GM18520 (cell line): ENCODE data around the gene TMEM178A.
"Not testable (repeated sequence)": the region's sequence is repeated elsewhere in the genome, so short reads cannot be mapped to it uniquely, and the experiment has no call there.

Source experiments
- ATAC-seq: cut with Tn5 transposase; IDR thresholded peaks from one replicate; pipeline ENCODE4 v1.9.1; 2021; ENCODE audit not compliant: unreplicated experiment

Gene TMEM178A

DNA sequence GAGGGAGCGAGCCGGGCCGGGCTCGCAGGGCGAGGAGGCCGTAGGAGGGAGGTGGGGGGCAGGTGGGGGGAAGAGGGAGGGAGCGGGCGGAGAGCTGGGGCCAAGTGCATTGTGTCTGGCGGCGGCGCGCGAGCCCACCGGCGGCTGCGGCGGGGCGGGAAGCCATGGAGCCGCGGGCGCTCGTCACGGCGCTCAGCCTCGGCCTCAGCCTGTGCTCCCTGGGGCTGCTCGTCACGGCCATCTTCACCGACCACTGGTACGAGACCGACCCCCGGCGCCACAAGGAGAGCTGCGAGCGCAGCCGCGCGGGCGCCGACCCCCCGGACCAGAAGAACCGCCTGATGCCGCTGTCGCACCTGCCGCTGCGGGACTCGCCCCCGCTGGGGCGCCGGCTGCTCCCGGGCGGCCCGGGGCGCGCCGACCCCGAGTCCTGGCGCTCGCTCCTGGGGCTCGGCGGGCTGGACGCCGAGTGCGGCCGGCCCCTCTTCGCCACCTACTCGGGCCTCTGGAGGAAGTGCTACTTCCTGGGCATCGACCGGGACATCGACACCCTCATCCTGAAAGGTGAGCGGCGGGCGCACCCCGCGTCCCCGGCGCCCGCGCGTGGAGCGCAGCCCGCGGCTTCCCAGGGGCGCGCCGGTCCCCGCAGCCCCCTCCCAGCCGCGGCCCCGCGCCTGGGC lies at the start of gene TMEM178A:
TSS of gene TMEM178A (plus strand) at position 107 of the 680 bp plus-strand sequence. CDS start at position 165, 58 bp downstream.
- no peak for ATAC-seq

DNA sequence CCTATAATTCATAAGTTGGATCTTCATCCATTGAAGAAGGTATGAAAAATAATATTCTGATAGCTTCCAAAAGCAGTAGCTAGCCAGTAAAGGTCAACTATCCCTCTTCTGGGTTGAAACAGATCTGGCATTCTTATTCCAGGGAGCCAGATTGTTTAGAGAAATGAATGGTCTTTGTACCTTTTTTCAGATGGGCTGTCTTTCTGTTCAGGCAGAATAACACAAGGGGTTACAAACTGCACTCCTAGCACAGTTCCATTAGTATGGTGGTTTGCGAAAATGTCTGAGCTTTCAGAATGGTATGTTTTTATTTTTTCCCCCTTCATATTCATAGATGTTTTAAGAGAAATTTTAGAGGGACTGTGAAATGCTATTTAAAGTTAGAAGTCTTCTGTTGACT lies 47.5 kb upstream of the TMEM178A start:
- no peak for ATAC-seq

DNA sequence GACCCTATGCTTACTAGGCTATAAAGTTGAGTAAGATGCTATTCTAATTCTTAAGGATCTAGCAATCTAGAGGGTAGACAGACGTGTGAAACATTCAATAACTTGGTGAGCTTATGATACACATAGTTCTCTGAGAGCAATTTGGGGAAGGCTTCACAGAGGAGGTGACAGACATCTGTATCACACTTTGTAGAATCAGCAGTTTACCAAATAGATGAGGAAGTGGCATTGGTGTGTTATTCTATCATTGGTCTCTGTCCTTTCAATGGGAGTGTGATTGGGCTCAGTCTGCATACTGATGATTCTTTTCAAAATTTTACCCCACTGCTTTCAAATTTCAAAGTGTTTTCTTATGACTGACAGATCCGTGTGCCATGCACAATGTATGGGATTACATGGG lies 47.0 kb upstream of the TMEM178A start:
- no peak for ATAC-seq

DNA sequence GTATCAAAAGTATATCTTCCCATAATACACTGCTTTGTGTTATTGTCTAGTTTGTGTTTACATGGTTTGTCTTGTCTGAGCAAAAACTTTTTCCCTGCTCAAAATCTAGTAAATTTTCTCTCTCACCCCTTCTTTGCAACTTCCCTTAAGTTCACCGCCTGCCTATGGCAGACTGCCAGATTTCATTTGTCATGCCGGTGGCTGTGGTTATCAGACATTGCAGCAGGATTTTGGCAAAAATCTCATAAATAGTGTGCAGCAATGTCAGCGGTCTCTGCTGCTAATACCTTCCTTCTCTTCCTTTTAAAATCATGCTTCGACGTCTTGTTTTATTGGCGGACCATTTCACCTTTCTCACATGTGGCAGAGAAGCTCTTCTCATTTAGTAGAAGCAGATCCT lies 45.6 kb upstream of the TMEM178A start:
- ATAC-seq = no peak

DNA sequence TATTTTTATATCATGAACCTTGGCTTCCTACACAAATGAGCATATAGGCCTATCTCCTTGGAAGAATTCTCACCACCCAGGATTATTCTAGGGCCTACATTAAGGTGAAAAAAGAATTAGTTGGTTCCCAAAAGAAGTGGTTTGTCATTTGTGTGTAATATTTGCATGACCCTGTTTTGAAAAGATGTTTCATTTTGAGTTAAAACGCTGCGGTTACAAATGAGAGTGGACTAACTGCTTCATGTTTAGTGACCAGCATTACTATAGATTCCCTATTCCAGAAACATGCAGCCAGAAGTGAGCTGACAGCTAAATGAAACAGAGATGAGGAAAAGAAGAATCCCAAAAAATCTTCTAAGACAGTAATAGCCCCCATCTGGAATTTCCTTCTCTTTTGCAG lies 44.1 kb upstream of the TMEM178A start:
- no peak for ATAC-seq

DNA sequence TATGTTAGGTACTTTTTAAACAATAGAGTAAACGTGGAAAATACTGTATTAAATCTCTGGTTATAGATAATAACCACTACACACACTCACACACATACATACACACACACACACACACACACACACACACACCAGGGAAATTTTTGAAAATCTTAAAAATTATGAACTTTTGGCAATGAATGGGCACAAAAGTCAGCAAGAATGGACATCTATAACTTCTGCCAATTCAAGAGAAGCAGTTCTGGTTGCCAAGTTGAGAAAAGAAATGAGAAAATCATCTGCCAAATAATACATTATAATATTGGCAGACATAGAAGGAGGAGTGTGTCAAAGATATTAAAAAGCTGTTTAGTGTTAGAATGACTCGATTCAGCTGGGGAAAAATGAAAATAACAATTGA lies 42.9 kb upstream of the TMEM178A start:
- ATAC-seq = no peak

DNA sequence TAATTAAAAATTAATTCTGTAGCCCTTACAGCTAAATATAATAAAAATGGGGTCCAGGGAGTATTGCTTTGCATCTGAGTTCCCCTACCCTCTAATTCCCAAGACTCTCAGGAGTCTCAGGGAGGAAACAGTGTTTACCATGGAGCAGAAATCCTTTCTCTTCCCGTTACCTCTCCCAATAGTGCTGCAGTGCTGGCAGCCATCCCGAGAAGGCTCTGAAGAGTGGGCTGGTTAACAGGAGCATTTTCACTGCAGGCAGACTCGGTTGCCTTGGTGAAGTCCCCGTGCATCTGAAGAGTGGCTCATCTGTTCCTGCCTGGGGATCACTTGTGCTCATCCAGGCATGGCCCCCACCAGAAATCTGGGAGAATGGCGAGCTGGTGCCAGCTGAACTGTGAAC lies 41.8 kb upstream of the TMEM178A start:
- ATAC-seq = no peak

DNA sequence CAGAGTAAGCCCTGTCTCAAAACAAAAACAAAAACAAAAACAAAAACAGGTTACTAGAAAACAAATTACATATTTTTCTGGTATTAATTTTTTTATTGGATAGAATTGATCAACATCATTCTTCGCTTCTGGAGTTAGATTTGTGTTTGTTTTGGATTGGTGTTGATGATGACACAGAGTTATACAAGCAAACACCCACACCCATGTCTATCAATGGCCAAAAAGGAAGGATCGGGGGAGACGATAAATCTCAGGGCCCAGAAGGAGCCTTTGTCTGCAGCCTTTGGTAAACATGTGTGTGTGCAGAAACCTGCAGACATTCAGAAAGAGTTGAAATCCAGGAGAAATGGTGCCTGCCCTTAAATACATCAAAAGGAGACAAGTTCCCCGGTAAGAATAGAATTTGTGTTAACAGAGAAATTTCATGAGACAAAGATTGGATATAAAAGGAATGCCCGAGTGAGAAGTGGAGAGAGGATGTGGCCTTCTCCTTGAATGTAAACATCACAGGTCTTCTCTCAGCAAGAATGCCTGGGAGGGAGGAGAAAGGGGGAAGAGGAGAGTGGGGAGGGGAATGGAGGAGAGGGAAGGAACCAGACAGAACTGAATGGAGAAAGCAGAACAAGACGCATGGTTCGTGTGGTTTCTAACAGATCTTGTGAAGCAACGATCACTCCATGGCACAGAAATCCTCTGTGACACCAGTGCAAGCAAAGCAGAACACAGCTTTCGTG lies 40.4 kb upstream of the TMEM178A start:
- ATAC-seq = no peak

DNA sequence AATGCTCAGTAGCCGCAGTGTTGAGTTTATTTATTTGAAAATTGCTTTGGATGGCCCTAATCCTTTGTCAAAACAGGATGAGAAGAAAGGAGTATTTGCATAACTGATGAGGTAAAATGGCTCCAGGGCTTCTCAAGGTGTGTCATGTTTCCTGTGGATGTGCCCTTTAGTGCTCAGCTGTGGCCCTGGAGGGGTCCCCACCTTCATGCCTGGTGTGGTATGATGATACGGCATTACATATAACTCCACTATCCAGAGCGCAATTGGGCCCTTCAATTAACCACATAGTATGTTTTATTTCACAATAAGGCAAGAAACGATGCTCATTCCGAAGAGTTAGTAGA lies 39.8 kb upstream of the TMEM178A start:
- no peak for ATAC-seq

DNA sequence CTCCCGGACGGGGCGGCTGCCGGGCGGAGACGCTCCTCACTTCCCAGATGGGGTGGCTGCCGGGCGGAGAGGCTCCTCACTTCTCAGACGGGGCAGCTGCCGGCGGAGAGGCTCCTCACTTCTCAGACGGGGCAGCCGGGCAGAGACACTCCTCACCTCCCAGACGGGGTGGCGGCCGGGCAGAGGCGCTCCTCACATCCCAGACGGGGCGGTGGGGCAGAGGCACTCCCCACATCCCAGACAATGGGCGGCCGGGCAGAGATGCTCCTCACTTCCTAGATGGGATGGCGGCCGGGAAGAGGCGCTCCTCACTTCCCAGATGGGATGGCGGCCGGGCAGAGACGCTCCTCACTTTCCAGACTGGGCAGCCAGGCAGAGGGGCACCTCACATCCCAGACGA lies 37.4 kb upstream of the TMEM178A start:
- not testable (repeated sequence) for ATAC-seq

DNA sequence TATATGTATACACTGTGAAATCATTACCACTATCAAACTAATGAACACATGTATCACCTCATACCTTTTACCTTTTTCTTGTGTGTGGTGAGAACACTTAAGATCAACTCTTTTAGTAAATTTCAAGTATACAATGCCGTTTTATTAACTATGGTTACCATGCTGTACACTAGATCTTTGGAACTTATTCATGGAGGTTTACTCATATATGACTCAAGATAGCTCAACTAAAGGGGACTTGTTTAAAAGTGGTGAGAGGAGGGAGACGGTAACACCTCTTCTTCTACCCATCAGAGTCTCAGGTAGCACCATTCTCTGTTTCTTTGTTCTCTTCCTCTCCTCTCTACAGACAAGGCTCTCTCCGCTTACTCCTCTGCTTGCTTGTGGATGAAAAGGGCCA lies 36.1 kb upstream of the TMEM178A start:
- ATAC-seq = no peak

DNA sequence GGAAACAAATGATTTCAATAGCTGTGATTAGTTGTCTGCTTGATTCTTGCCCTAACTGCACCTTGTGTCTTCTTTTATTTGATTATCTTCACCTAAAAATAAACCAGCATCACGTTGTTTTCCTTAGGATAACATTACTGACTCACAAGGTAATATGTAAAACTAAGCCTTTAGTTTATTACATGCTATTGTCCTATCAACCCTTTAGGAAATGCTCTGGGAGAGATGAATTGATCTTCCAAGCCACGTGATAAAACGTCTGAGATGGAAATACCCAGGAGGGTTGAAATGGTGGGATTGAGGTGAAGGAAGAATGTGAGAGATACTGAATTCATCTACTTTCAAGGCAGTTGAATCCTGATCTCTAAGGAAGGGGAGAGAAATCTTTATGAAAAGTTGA lies 34.5 kb upstream of the TMEM178A start:
- no peak for ATAC-seq

DNA sequence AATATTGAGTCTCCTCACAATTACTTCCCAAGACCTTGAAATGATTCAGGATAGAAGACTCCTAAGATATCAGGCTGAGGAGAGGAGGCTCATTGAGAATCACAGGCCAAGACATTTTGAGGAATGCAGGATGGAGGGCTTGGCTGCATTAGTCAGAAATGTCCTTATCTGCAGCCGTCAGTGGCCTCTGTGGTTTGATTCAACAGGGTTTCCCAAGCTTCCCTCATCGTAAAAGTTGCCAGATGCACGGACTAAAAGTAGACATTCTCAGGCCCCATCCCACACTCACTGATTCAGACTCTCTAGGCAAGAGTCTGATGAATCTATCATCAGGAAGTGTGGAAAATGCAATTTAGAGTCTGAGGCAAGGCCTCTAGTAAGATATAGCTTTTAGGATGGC lies 34.0 kb upstream of the TMEM178A start:
- no peak for ATAC-seq

DNA sequence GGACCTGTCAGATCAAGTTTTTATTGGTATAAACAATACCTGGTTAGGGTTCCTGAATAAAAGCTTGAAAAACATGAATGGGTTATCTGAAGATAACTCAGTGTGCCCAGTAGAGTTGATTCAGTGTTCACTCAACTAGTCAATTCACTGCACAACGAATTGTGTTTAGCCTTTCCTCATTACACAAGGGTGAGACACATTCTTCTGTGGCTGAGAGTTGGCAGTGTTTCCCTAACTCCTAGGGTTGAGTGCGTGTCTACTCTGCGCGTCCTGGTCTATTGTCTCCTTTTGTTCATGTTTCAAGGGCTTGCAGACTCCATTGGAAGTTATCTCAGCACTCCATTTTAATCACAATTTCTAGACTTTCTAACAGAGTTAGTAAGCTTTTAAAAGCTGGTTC lies 32.8 kb upstream of the TMEM178A start:
- no peak for ATAC-seq

DNA sequence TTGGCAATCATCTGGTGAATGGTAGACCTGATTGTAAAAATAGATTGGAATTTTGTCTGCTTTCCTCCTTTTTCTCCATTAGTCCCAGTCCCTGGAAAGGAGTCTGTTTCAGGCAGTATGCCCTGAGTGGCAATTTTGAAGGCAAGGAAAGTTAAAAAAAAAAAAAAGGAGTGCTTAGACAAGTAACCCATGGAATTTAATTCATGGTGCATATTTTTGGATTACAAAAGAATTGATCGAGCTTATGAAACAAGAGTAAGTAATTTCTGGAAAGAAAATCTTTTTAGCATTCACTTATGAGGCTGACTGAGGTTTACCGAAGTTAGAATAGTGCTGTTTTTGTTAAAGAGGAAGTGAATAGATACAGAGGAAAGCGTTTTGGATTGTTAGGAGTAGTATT lies 29.4 kb upstream of the TMEM178A start:
- ATAC-seq = no peak

DNA sequence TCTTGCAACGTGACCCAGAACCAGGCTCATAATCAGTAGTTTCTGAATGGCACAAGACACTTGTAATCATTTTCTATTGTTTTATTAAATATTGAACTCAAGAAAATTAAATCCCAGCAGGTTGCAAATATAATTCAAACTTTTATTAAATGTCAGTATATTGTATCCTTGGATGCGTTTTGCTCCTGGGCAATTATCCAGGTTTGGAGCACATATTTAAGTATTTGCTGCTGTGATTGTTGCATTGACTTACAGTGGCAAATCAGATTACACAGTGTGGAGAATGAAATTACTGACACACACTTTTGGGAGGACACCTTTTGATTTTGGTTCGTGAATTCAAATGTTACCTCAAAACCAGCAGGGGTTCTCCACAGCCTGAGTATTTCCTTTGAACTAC lies 27.1 kb upstream of the TMEM178A start:
- ATAC-seq = no peak

DNA sequence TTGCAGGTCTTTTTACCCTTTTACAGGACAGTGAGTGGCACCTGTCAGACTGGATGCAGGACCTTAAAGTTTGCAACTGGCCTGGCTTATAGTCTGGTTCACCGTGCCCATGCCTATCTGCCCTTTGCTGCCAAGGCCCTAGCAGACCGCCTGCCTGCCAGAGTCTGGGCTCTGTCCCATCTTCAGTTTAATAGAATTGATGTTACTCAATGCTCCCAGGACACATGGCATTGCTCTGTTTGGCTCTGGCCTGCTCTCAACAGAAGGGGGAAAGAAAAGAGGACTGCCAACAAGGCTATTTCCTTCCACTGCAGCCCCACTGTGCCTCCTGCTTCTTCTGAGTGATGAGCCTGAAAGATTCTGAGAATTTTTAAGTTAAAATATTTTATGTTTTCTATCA lies 25.6 kb upstream of the TMEM178A start:
- ATAC-seq = no peak

DNA sequence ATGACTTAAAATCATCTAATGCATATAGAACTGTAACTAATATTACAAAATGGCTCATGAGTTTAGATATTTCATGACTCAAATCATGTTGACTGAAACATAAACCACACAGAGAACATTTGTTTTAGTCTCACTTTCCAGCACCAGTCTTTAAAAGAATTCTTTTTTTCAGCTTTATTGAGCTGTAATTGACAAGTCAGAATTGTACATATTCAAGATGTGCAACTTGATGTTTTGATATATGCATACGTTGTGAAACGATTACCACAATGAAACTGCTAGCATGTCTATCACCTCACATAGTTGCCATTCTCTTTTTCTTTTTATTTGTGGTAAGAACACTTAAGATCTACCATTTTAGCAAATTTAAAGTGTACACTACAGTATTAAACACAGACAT lies 25.0 kb upstream of the TMEM178A start:
- no peak for ATAC-seq

DNA sequence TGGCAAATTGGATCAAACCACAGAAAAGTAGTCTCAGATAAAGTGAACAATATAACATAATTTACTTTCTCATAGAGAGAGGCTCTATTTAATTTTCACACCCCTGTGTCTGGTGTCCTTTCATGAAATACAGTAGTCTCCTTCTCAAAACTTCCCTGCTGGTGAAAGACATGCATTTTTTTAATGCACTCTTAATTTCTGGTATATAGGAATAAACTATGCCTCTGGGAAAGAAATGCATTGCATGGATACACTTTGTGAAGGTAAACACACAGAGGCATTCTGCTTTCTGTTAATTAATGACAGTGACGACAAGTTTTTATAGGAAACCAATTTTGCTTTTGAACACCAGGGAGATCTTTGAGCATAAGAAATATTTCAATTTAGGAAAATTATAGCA lies 24.1 kb upstream of the TMEM178A start:
- ATAC-seq = no peak

DNA sequence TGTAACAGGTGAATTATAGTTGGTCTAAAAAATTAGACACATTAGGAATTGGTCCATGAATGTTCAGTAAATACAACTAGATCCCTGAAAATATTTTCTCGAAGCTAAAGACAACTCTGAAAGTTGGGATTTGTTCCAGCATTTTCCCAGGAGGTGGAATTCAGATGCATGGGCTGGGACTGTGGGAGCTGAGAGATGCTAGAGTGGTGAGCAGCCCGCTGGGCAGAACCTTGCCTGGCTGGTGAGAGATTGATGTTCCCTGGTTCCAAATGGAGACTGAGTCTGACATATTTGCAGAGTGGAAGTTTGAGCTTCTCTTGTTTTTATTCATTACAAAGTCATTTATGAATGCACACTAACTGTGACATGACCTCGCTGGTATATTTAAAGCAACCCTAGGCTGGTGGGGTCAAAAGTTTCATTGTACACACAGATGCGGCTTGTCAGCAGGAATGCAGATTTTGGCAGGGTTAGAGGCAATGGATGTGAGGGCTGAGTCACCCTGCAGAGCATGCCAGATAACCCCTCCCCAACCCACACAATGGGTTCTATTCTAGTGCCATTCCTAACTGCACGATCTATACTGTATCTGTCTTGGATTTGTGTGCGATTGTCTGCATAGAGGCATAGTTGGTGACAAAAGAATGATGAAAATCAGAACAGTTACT lies 23.5 kb upstream of the TMEM178A start:
- no peak for ATAC-seq

DNA sequence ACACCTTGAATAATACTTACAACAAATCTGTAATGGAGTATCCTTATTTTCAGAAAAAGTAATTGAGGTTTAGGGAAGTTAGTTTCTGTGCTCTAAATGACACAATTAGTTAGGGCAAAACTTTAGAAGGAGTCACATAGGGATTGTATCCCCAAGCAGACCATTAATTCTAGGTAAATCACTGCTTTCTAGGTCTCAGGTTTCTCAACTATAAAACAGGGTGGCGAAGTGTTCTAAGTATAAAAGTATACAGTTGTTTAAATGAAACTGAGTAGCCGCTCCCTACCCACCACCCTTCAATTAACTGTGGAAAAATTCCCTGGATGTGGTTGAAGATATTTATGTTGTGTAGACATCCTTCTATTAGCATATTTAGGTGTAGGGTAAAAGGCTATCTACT lies 19.9 kb upstream of the TMEM178A start:
- no peak for ATAC-seq

DNA sequence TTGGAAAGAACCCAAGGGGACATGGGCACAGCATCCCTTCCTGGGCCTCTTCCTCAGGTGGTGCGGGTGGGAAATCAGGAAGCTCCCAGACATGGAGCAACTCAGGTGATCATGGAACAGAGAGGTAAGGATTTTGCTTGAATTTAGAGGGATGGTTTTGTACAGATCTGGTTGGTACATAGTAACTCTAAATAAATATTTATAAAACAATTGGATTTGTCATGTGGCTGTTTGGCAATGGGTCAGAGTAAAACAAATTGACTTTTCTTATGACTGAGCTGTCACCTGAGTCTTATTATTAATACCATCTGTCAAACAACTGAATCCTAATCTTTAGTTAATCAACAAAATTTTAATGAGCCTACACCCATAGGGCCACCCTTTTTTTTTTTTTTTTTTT lies 19.4 kb upstream of the TMEM178A start:
- ATAC-seq = no peak
